Right ventricle myocardium superior (tissue), 1 donor: ENCODE measurements around the gene TM2D3. TPM values are rescaled to one million over a fixed set of nuclear protein-coding genes. Genes with fewer than 3 reads are reported as not detected.

Experiments
- ATAC-seq: fragments of 200-7000 bp; cut with Tn5 transposase; one replicate; pipeline ENCODE4 v1.9.1; 2020; ENCODE audit warnings: mild to moderate bottlenecking; ENCODE audit not compliant: poor library complexity
- DNase-seq: peaks from one replicate; pipeline ENCODE4 v3.0.0-alpha.2; 2020
- intact Hi-C: fragments of 100-400 bp; cut with DNase I; formaldehyde crosslinking; loops from one replicate; pipeline ENCODE4 v1.11.2; 2022
- total RNA-seq: library from RNA; stranded (reverse); fragmentation: NEBNext Ultra II Directional; extraction: Animal tissue kit (Norgen Biotek cat#: 25700); gene quantifications from one replicate; pipeline ENCODE4 v1.2.1, GENCODE V29; 2021
- donor health status: DM: no; HTN: yes; CAD: no; lungs with severe emphysema.

Gene TM2D3
- total RNA-seq, 1 donor from 2014 or later, result 56.3 TPM

- intact Hi-C loops, result loop anchor here (10.0 kb wide), 1 partner anchor 119 kb away; no protein-coding TSS in a partner anchor
- peak; percentile 52 for ATAC-seq
These were observed 38.8 kb downstream of the TM2D3 start for GRCh38 chr15:101613130-101614000.

GRCh38 chr15:101612676-101613075 is 39.5 kb downstream of the TM2D3 start:
- intact Hi-C loops, result loop anchor here (10.0 kb wide), 1 partner anchor 118 kb away; no protein-coding TSS in a partner anchor
- DNase-seq, result no peak
- no peak for ATAC-seq

More at GRCh38 chr15:101613130-101614000, 38.8 kb downstream of the TM2D3 start:
- peak; percentile 93 for DNase-seq

GRCh38 chr15:101611580-101612299 is 40.4 kb downstream of the TM2D3 start:
- intact Hi-C loops, result loop anchor here (10.0 kb wide), 1 partner anchor 117 kb away; no protein-coding TSS in a partner anchor
- DNase-seq (no peak), ATAC-seq (no peak)

GRCh38 chr15:101611007-101611406 is 41.2 kb downstream of the TM2D3 start:
- ATAC-seq (no peak), DNase-seq (no peak)
- intact Hi-C loops, result loop anchor here (10.0 kb wide), 1 partner anchor 116 kb away; no protein-coding TSS in a partner anchor

DNA sequence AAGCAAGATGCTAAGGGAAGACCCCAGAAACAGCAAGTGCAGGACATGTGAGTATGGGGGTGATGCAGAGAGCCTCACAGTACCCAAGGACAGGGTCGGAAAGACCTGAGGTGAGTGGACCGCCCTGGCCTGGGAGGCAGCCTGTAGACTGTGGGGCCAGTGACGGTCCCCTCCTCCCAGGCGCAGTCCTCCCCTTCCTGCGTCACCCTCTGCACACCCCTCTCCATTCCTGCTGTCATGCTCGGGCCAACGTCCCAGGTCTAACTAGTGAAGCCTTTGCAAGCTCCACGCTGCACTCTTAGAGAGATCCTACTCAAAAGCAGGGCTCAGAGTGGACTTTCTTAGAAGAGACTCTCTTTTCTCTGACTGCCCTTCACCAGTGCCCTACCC is 41.6 kb downstream of the TM2D3 start:
- no peak for DNase-seq
- no peak for ATAC-seq
- intact Hi-C loops, result loop anchor here (10.0 kb wide), 1 partner anchor 116 kb away; no protein-coding TSS in a partner anchor

GRCh38 chr15:101609742-101610610 is 42.2 kb downstream of the TM2D3 start:
- intact Hi-C loops, result loop anchor here (10.0 kb wide), 1 partner anchor 115 kb away; no protein-coding TSS in a partner anchor
- DNase-seq (no peak), ATAC-seq (no peak)

DNA sequence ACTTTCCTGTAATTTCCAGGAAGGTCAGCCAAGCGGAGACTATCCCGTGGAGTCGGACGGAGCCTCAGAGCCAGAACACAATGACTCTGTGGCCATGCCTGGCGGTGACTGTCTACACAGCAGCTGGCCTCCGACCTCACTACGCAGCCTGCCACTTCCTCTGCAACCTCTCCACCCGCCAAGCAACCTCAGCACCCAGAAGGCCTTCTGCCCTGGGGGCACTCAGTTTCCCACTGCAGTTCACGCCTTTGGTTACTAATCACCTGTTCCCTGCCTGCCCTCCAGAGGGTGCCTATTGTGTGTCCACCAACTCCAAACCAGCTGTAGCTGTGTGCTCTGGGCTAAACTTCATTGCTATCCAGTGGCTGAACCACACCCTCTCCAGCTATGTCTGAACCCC is 44.0 kb downstream of the TM2D3 start:
- intact Hi-C loops, result no loop called here
- ATAC-seq (no peak), DNase-seq (peak; percentile 47)

GRCh38 chr15:101607108-101607507 is 45.1 kb downstream of the TM2D3 start:
- intact Hi-C loops, result no loop called here
- no peak for ATAC-seq
- no peak for DNase-seq

- no peak for DNase-seq
- intact Hi-C loops, result no loop called here
- no peak for ATAC-seq
These were observed 47.9 kb downstream of the TM2D3 start for GRCh38 chr15:101604124-101604874.

DNA sequence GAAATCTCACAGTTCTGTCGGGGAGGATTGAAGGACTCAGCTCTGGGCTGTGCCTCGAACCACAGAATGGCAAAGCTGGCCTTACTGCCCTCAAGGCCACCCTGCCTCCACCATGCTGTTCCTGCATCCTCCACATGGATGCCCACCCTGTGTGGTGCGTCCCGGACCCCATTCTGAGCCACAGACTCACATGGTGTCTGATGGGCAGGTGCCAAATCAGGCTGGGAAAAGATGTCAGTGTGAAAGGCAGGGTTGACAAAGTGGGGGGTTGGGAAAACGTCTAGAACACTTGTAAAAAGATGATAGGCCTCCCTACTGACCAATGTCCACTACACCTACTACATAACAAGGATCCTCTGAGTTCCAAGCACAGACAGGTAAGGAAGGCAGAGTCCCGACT is 49.4 kb downstream of the TM2D3 start:
- intact Hi-C loops, result no loop called here
- no peak for ATAC-seq
- no peak for DNase-seq

DNA sequence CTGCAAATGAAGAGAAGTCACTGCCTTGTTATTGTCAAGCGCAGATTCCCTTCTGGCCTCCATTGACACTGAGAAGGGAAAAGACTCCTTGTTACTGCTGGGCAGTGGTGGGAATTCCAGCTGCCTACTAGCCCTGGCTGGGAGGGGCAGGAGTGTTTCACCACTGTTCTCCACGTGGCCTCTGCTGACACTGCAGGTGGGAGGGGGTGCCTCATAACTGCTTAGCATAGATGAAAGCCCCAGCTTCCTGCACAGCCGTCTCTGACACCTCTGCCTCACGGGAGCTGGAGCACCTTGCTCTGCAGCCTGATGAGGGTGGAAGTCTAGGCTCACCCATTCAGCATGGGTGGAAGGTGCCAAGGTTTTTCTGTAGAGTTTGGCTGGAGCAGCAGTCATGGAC is 52.1 kb downstream of the TM2D3 start:
- DNase-seq (no peak), ATAC-seq (no peak)
- intact Hi-C loops, result no loop called here

GRCh38 chr15:101599091-101599490 is 53.1 kb downstream of the TM2D3 start:
- ATAC-seq (no peak), DNase-seq (no peak)
- intact Hi-C loops, result no loop called here

DNA sequence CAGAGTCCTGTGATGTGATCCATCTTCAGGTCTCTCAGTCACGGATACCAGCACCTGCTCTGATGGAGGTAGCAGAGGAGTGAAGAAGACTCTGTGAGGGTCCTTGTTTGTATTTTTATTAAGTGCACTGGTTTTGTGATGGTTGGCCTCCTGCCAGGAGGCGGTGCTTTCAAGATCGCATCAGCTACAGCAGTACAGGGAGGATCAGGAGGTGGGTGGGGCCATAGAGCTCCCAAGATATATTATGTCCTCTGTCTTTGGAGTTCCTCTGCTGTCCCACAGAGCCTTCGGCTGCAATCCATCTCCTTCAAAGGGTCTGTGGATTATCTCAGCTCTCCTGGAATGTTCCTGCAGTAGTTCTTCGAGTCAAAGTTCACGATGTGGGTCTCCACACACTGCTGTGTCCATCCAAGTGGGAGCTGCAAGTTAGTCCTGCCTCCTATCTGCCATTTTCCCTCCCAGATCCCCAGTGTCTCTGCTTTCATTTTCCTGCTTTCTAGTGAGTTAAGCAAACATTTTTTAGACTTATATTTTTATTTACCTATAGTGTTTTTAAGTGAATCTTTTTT is 54.7 kb downstream of the TM2D3 start:
- DNase-seq (no peak), ATAC-seq (no peak)
- intact Hi-C loops, result no loop called here

GRCh38 chr15:101596633-101597032 is 55.5 kb downstream of the TM2D3 start:
- intact Hi-C loops, result no loop called here
- DNase-seq (no peak), ATAC-seq (no peak)
